A549 (cell line): ENCODE data around the gene LEPROT. TPM values are rescaled to one million over a fixed set of nuclear protein-coding genes. Genes with fewer than 3 reads are reported as not detected.

Source experiments
- ATAC-seq, 2 experiments: fragments of 200-7000 bp in 1 of 2; fragments of >200 bp in 1 of 2; cut with Nextera tagmentation in 1 of 2; cut with Tn5 transposase in 1 of 2; 3 replicates each; pipeline versions ENCODE4 v1.8.0 to v1.9.1; 2018 to 2020; ENCODE audit warnings: mild to moderate bottlenecking in 1 of 2, moderate library complexity in 1 of 2
- CTCF ChIA-PET: fragments of 300-600 bp; sonication (Branson Sonifier 250); formaldehyde crosslinking; extraction: SDS; loops from one replicate; lab custom pipeline; 2021; ENCODE audit warnings: antibody characterized with exemption, inconsistent platforms; lab: Yijun Ruan, JAX
- POLR2A ChIA-PET: fragments of 350-600 bp; formaldehyde crosslinking; extraction: SDS; loops from one replicate; lab custom pipeline; 2021; ENCODE audit warnings: antibody characterized with exemption, inconsistent platforms; lab: Yijun Ruan, JAX
- DNase-seq, 2 experiments: peaks; one replicate each; pipeline versions ENCODE4 v3.0.0 to v3.0.0-alpha.2; 2011 to 2016; ENCODE audit warnings: low read depth in 1 of 2, low spot score in 1 of 2
- FAIRE-seq: peaks from 2 replicates; lab custom pipeline; 2011; peaks lifted over from hg19 to GRCh38; lab: Jason Lieb, UNC
- H3K27ac ChIP-seq, 2 experiments: fragments of >200 bp; sonication (Bioruptor Twin); formaldehyde crosslinking; 3 replicates each; pipeline ENCODE4 v1.5.1; 2016 to 2017
- H3K4me1 ChIP-seq: fragments of >200 bp; sonication (Bioruptor Twin); formaldehyde crosslinking; 3 replicates; pipeline ENCODE4 v1.6.1; 2016
- H3K4me2 ChIP-seq: fragments of >200 bp; sonication (Bioruptor Twin); formaldehyde crosslinking; 3 replicates; pipeline ENCODE4 v1.6.1; 2016
- H3K4me3 ChIP-seq: fragments of >200 bp; sonication (Bioruptor Twin); formaldehyde crosslinking; 3 replicates; pipeline ENCODE4 v1.5.1; 2016
- H3K9me3 ChIP-seq: fragments of >200 bp; sonication (Bioruptor Twin); formaldehyde crosslinking; 3 replicates; pipeline ENCODE4 v1.6.1; 2016
- BHLHE40 ChIP-seq: IDR thresholded peaks from 2 replicates; pipeline ENCODE4 v1.6.1; 2012; ENCODE audit warnings: low read depth, low read length, inconsistent platforms
- CBX8 ChIP-seq: fragments of 200-600 bp; sonication (generic); IDR thresholded peaks from 2 replicates; pipeline ENCODE4 v1.6.1; 2016
- CEBPB ChIP-seq, 2 experiments: fragments of >200 bp in 1 of 2; sonication (Bioruptor Twin) in 1 of 2; formaldehyde crosslinking in 1 of 2; IDR thresholded peaks; 2 replicates each; pipeline ENCODE4 v1.6.1; 2012 to 2016
- CHD4 ChIP-seq: fragments of 200-600 bp; sonication (generic); IDR thresholded peaks from 2 replicates; pipeline ENCODE4 v1.6.1; 2016; ENCODE audit warnings: antibody characterized with exemption, mild to moderate bottlenecking, borderline replicate concordance
- CTCF ChIP-seq: fragments of >200 bp; sonication (Bioruptor Twin); formaldehyde crosslinking; IDR thresholded peaks from 3 replicates; pipeline ENCODE4 v1.5.1; 2016
- EHF ChIP-seq: fragments of 250-450 bp; sonication (Bioruptor Pico); IDR thresholded peaks from 2 replicates; pipeline ENCODE4 v1.5.0; 2020; ENCODE audit warnings: mild to moderate bottlenecking
- EHMT2 ChIP-seq: fragments of 200-600 bp; sonication (generic); IDR thresholded peaks from 2 replicates; pipeline ENCODE4 v1.6.1; 2016; ENCODE audit warnings: antibody characterized with exemption, low read depth, mild to moderate bottlenecking, moderate library complexity
- FOSB ChIP-seq: fragments of 250-450 bp; sonication (Bioruptor Pico); IDR thresholded peaks from 2 replicates; pipeline ENCODE4 v1.5.0; 2020; ENCODE audit warnings: mild to moderate bottlenecking, moderate library complexity
- GATA3 ChIP-seq: IDR thresholded peaks from 2 replicates; pipeline ENCODE4 v1.6.1; 2012; ENCODE audit warnings: borderline replicate concordance
- HES2 ChIP-seq: fragments of >200 bp; sonication (Bioruptor Twin); formaldehyde crosslinking; IDR thresholded peaks from 2 replicates; pipeline ENCODE4 v1.6.1; 2016
- HEYL ChIP-seq: fragments of 250-450 bp; sonication (Bioruptor Pico); IDR thresholded peaks from 2 replicates; pipeline ENCODE4 v1.8.0; 2021; ENCODE audit warnings: mild to moderate bottlenecking, moderate library complexity
- HMGXB4 ChIP-seq: fragments of 250-450 bp; sonication (Bioruptor Pico); IDR thresholded peaks from 2 replicates; pipeline ENCODE4 v1.5.0; 2021; ENCODE audit warnings: mild to moderate bottlenecking, moderate library complexity, borderline replicate concordance
- HOXA7 ChIP-seq: fragments of 250-450 bp; sonication (Bioruptor Pico); IDR thresholded peaks from 2 replicates; pipeline ENCODE4 v1.5.0; 2020; ENCODE audit warnings: mild to moderate bottlenecking, moderate library complexity
- HOXB13 ChIP-seq: fragments of 250-450 bp; sonication (Bioruptor Pico); IDR thresholded peaks from 2 replicates; pipeline ENCODE4 v1.5.0; 2020; ENCODE audit warnings: low read depth, mild to moderate bottlenecking, moderate library complexity
- HOXB5 ChIP-seq: fragments of 250-450 bp; sonication (Bioruptor Pico); IDR thresholded peaks from 2 replicates; pipeline ENCODE4 v1.5.0; 2020; ENCODE audit warnings: mild to moderate bottlenecking, moderate library complexity
- JUN ChIP-seq, 2 experiments: fragments of >200 bp; sonication (Bioruptor Twin); formaldehyde crosslinking; IDR thresholded peaks; 2 replicates in 1 of 2; 3 replicates in 1 of 2; pipeline ENCODE4 v1.6.1; 2016 to 2017
- JUNB ChIP-seq: fragments of >200 bp; sonication (Bioruptor Twin); formaldehyde crosslinking; IDR thresholded peaks from 2 replicates; pipeline ENCODE4 v1.6.1; 2016
- MAFK ChIP-seq: fragments of 450-650 bp; IDR thresholded peaks from 2 replicates; pipeline ENCODE4 v1.6.1; 2014; ENCODE audit not compliant: partially characterized antibody
- MAX ChIP-seq: IDR thresholded peaks from 2 replicates; pipeline ENCODE4 v1.6.1; 2012
- MYC ChIP-seq: IDR thresholded peaks from 2 replicates; pipeline ENCODE4 v1.6.1; 2012; ENCODE audit warnings: mild to moderate bottlenecking, inconsistent platforms, low read length, improper control_type of control experiment, borderline replicate concordance
- NPAS2 ChIP-seq: fragments of 250-450 bp; sonication (Bioruptor Pico); IDR thresholded peaks from 2 replicates; pipeline ENCODE4 v1.8.0; 2022; ENCODE audit warnings: mild to moderate bottlenecking, moderate library complexity, borderline replicate concordance
- POLR2AphosphoS2 ChIP-seq: conservative IDR thresholded peaks from 2 replicates; pipeline ENCODE4 v1.6.1; 2012; ENCODE audit warnings: low read length, improper control_type of control experiment, inconsistent platforms
- RAD21 ChIP-seq, 2 experiments: fragments of >200 bp in 1 of 2; sonication (Bioruptor Twin) in 1 of 2; formaldehyde crosslinking in 1 of 2; IDR thresholded peaks in 1 of 2; conservative IDR thresholded peaks in 1 of 2; 2 replicates in 1 of 2; 3 replicates in 1 of 2; pipeline ENCODE4 v1.6.1; 2012 to 2018; ENCODE audit warnings: inconsistent platforms in 1 of 2
- RCOR1 ChIP-seq: fragments of 150-350 bp; IDR thresholded peaks from 2 replicates; pipeline ENCODE4 v1.6.1; 2014; ENCODE audit warnings: antibody characterized with exemption, low read length, low read depth
- SMC3 ChIP-seq: fragments of >200 bp; sonication (Bioruptor Twin); formaldehyde crosslinking; IDR thresholded peaks from 3 replicates; pipeline ENCODE4 v1.6.1; 2018; ENCODE audit warnings: inconsistent platforms
- USF2 ChIP-seq: fragments of 450-650 bp; IDR thresholded peaks from 2 replicates; pipeline ENCODE4 v1.6.1; 2014; ENCODE audit warnings: antibody characterized with exemption
- ZFP36 ChIP-seq: fragments of 450-650 bp; IDR thresholded peaks from 2 replicates; pipeline ENCODE4 v1.6.1; 2014; ENCODE audit warnings: borderline replicate concordance; ENCODE audit not compliant: partially characterized antibody
- WGBS: methylation state at CpG from one replicate; pipeline ENCODE4 v1.1.6; 2017; ENCODE audit errors: missing lambda C conversion rate; 5-methylcytosine and 5-hydroxymethylcytosine counted together
- polyA plus RNA-seq, 4 experiments: library from polyadenylated mRNA; depleted of rRNA in 3 of 4; stranded (reverse); fragments of >200 nt; fragmentation: RNase III in 1 of 4; extraction: RNeasy Plus Mini Kit Qiagen cat#74134 plus additional on column Dnase treatment in 1 of 4; gene quantifications; 2 replicates in 3 of 4; 3 replicates in 1 of 4; pipeline ENCODE4 v1.2.3, GENCODE V29; 2011 to 2017

Gene LEPROT
- polyA plus RNA-seq, 2 of the 4 experiments (the other 2 are of a cell fraction) = 51.2 to 62.9 TPM

GRCh38 chr1:65444128-65444640 lies 23.7 kb downstream of the LEPROT start:
- ChIA-PET CTCF (no interaction called here), POLR2A (no interaction called here)
- H3K9me3 ChIP-seq = no peaks in the 10 kb centered on the region
- no peak overlapping the region for H3K27ac ChIP-seq
- DNase-seq = no peak
- ATAC-seq = no peak
- no peaks in the 10 kb centered on the region for H3K4me1 ChIP-seq
- no peak overlapping the region for H3K4me2 ChIP-seq
- no peak for FAIRE-seq
- WGBS = 95% methylated on average over 4 of the region's 5 CpGs
- no peak for TF ChIP-seq HEYL (CRISPR knock-in tag)
- no peak for TF ChIP-seq RAD21 (conservative IDR thresholded peaks at IDR 0.05 in 1 of 2, IDR thresholded peaks at IDR 0.05 in 1 of 2)
- no peak for TF ChIP-seq EHMT2
- no peak for TF ChIP-seq ZFP36
- TF ChIP-seq MYC = no peak
- no peak for TF ChIP-seq EHF (CRISPR knock-in tag)
- no peak for TF ChIP-seq JUN (IDR thresholded peaks at IDR 0.05)
- no peak for TF ChIP-seq POLR2AphosphoS2
- no peak for TF ChIP-seq SMC3
- TF ChIP-seq HMGXB4 (CRISPR knock-in tag) = no peak
- TF ChIP-seq HOXB5 (CRISPR knock-in tag) = no peak
- TF ChIP-seq CTCF = no peak
- no peak for TF ChIP-seq CEBPB (IDR thresholded peaks at IDR 0.05)
- TF ChIP-seq, all 56 proteins: peak for 0
- no peak overlapping the region for H3K4me3 ChIP-seq

- DNase-seq (no peak), FAIRE-seq (no peak), ATAC-seq (no peak)
- H3K4me3 ChIP-seq = no peak overlapping the region
- no peaks in the 10 kb centered on the region for H3K9me3 ChIP-seq
- no peaks in the 10 kb centered on the region for H3K4me1 ChIP-seq
- H3K27ac ChIP-seq = no peak overlapping the region
- TF ChIP-seq CHD4 = no peak
- TF ChIP-seq RAD21 (conservative IDR thresholded peaks at IDR 0.05 in 1 of 2, IDR thresholded peaks at IDR 0.05 in 1 of 2) = no peak
- TF ChIP-seq JUNB = no peak
- TF ChIP-seq CEBPB (IDR thresholded peaks at IDR 0.05) = peak; percentile 36 to 59; a peak in 3 of 4 replicates
- TF ChIP-seq HOXB13 = no peak
- H3K4me2 ChIP-seq = no peak overlapping the region
- ChIA-PET POLR2A (no interaction called here), CTCF (no interaction called here)
- WGBS = 96% methylated on average over 1 of the region's 1 CpG
Measured at GRCh38 chr1:65445837-65446236, 25.4 kb downstream of the LEPROT start.

GRCh38 chr1:65449214-65449823 lies 28.9 kb downstream of the LEPROT start:
- ChIA-PET POLR2A (interaction anchor here (0.6 kb wide), 1 partner anchor 385 kb away, joined by 3 read pairs; no protein-coding TSS in a partner anchor), CTCF (interaction anchor here (1.3 to 2.0 kb wide), 2 partner anchors 10 to 238 kb away, joined by 3 to 4 read pairs; no protein-coding TSS in a partner anchor)
- no peak for ATAC-seq
- Histone ChIP-seq H3K9me3 (no peaks in the 10 kb centered on the region), H3K4me3 (no peak overlapping the region), H3K4me2 (no peak overlapping the region), H3K4me1 (no peaks in the 10 kb centered on the region), H3K27ac (no peak overlapping the region)
- no peak for FAIRE-seq
- 89% methylated on average over 4 of the region's 4 CpGs for WGBS
- no peak for TF ChIP-seq HOXA7 (CRISPR knock-in tag)
- no peak for TF ChIP-seq GATA3
- TF ChIP-seq CEBPB (IDR thresholded peaks at IDR 0.05) = no peak
- TF ChIP-seq NPAS2 = no peak
- TF ChIP-seq MAX = no peak
- TF ChIP-seq FOSB = no peak
- TF ChIP-seq CHD4 = no peak
- no peak for TF ChIP-seq EHMT2
- no peak for TF ChIP-seq BHLHE40
- TF ChIP-seq JUN (IDR thresholded peaks at IDR 0.05) = no peak
- no peak for TF ChIP-seq HES2
- no peak for TF ChIP-seq RAD21 (conservative IDR thresholded peaks at IDR 0.05 in 1 of 2, IDR thresholded peaks at IDR 0.05 in 1 of 2)
- TF ChIP-seq USF2 = no peak
- no peak for TF ChIP-seq RCOR1
- TF ChIP-seq POLR2AphosphoS2 = no peak
- no peak for TF ChIP-seq MAFK
- no peak for TF ChIP-seq HEYL (CRISPR knock-in tag)
- no peak for TF ChIP-seq HOXB5 (CRISPR knock-in tag)
- no peak for TF ChIP-seq CBX8
- no peak for TF ChIP-seq JUNB
- no peak for DNase-seq
